ENCODE results near the gene VSTM1. TPM values are rescaled to one million over a fixed set of nuclear protein-coding genes. Genes with fewer than 3 reads are reported as not detected.

VSTM1 gene
- total RNA-seq, 4 donors from 2014 or later: not detected

- no peak overlapping the region for H3K4me3 ChIP-seq
- no peaks in the 10 kb centered on the region for H3K27me3 ChIP-seq
- no peaks in the 10 kb centered on the region for H3K9me3 ChIP-seq
- DNase-seq: no peak
- no peak for TF ChIP-seq CTCF (IDR thresholded peaks at IDR 0.05)
- no peak for TF ChIP-seq POLR2A (IDR thresholded peaks at IDR 0.05)
- no peak overlapping the region for H3K27ac ChIP-seq
- no peaks in the 10 kb centered on the region for H3K36me3 ChIP-seq
- H3K4me1 ChIP-seq: no peaks in the 10 kb centered on the region
Measured at GRCh38 chr19:54023191-54023590, 40.5 kb downstream of the VSTM1 start.

- Histone ChIP-seq H3K4me3 (no peak overlapping the region), H3K4me1 (no peaks in the 10 kb centered on the region), H3K27ac (no peak overlapping the region), H3K27me3 (no peaks in the 10 kb centered on the region), H3K9me3 (no peaks in the 10 kb centered on the region), H3K36me3 (no peaks in the 10 kb centered on the region)
- DNase-seq: no peak
- TF ChIP-seq CTCF (IDR thresholded peaks at IDR 0.05) (no peak), POLR2A (IDR thresholded peaks at IDR 0.05) (no peak)
Measured at GRCh38 chr19:54021932-54022331, 41.8 kb downstream of the VSTM1 start.

- Histone ChIP-seq H3K4me1 (no peaks in the 10 kb centered on the region), H3K27me3 (no peaks in the 10 kb centered on the region)
Measured at GRCh38 chr19:54021363-54021762, 42.3 kb downstream of the VSTM1 start.

GRCh38 chr19:54017261-54017660 lies 46.4 kb downstream of the VSTM1 start:
- H3K4me1 ChIP-seq: no peaks in the 10 kb centered on the region
- no peak overlapping the region for H3K4me3 ChIP-seq
- H3K9me3 ChIP-seq: no peaks in the 10 kb centered on the region
- no peaks in the 10 kb centered on the region for H3K36me3 ChIP-seq
- no peak overlapping the region for H3K27ac ChIP-seq
- no peak for DNase-seq
- TF ChIP-seq CTCF (IDR thresholded peaks at IDR 0.05): no peak
- TF ChIP-seq POLR2A (IDR thresholded peaks at IDR 0.05): no peak
- H3K27me3 ChIP-seq: no peaks in the 10 kb centered on the region

More at GRCh38 chr19:54021363-54021762, 42.3 kb downstream of the VSTM1 start:
- no peaks in the 10 kb centered on the region for H3K36me3 ChIP-seq
- no peak overlapping the region for H3K4me3 ChIP-seq
- no peak for TF ChIP-seq CTCF (IDR thresholded peaks at IDR 0.05)
- TF ChIP-seq POLR2A (IDR thresholded peaks at IDR 0.05): no peak
- DNase-seq: no peak
- H3K9me3 ChIP-seq: no peaks in the 10 kb centered on the region
- no peak overlapping the region for H3K27ac ChIP-seq

GRCh38 chr19:54014920-54015560 lies 48.7 kb downstream of the VSTM1 start:
- Histone ChIP-seq H3K27ac (no peak overlapping the region), H3K36me3 (no peaks in the 10 kb centered on the region), H3K4me3 (no peak overlapping the region), H3K4me1 (no peaks in the 10 kb centered on the region), H3K9me3 (no peaks in the 10 kb centered on the region), H3K27me3 (no peaks in the 10 kb centered on the region)
- no peak for DNase-seq
- no peak for TF ChIP-seq CTCF (IDR thresholded peaks at IDR 0.05)
- TF ChIP-seq POLR2A (IDR thresholded peaks at IDR 0.05): no peak

GRCh38 chr19:54013866-54014265 lies 49.8 kb downstream of the VSTM1 start:
- no peak for TF ChIP-seq POLR2A (IDR thresholded peaks at IDR 0.05)
- TF ChIP-seq CTCF (IDR thresholded peaks at IDR 0.05): no peak
- H3K4me1 ChIP-seq: no peaks in the 10 kb centered on the region
- H3K4me3 ChIP-seq: no peak overlapping the region
- no peaks in the 10 kb centered on the region for H3K9me3 ChIP-seq
- no peak for DNase-seq
- H3K27ac ChIP-seq: no peak overlapping the region
- no peaks in the 10 kb centered on the region for H3K36me3 ChIP-seq
- H3K27me3 ChIP-seq: no peaks in the 10 kb centered on the region

Data from Peyer's patch (tissue), 4 donors.